ENCODE data around the gene STARD6.
"Not testable (repeated sequence)": the region's sequence is repeated elsewhere in the genome, so short reads cannot be mapped to it uniquely, and the experiment has no call there.

Gene STARD6

DNA sequence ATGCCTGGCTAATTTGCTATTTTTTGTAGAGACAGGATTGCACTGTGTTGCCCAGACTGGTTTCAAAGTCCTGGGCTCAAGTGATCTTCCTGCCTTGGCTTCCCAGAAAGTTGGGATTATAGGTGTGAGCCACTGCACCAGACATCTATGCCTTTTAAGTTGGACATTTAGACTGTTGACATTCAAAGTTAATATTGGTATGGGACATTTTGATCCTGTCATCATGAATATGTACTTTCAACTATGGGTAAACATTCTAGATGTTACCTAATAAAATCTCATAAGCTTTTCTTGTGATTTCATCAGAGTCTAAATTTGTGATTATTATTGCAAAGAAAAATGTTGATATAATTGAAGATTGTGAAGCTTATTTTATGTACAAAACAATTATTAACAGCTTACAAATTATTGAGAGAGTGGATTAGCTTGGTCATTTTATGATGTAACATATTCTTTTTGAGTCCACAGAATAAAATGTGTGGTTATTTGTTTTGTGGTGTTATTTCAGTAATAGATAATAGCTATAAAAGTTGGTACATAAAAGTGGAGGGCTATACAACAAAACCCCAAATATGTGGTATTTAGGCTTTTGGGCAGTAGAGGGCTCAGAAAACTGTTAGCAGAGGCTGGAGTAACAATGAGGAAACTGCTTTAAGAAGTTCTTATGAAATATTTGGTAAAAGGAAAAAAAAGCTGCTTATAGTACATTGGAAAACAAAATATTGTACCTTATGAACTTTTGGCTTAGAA lies 41.4 kb downstream of the STARD6 start:
- DNase-seq (ENCODE audit: low read depth) = no peak
- TF ChIP-seq, protein P1, sequence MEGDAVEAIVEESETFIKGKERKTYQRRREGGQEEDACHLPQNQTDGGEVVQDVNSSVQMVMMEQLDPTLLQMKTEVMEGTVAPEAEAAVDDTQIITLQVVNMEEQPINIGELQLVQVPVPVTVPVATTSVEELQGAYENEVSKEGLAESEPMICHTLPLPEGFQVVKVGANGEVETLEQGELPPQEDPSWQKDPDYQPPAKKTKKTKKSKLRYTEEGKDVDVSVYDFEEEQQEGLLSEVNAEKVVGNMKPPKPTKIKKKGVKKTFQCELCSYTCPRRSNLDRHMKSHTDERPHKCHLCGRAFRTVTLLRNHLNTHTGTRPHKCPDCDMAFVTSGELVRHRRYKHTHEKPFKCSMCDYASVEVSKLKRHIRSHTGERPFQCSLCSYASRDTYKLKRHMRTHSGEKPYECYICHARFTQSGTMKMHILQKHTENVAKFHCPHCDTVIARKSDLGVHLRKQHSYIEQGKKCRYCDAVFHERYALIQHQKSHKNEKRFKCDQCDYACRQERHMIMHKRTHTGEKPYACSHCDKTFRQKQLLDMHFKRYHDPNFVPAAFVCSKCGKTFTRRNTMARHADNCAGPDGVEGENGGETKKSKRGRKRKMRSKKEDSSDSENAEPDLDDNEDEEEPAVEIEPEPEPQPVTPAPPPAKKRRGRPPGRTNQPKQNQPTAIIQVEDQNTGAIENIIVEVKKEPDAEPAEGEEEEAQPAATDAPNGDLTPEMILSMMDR (IDR thresholded peaks at IDR 0.05; ENCODE audit: low read length, missing control alignments) = no peak
- H3K4me3 ChIP-seq (replicated peaks; ENCODE audit: low read depth, low read length) = no peak overlapping the region

DNA sequence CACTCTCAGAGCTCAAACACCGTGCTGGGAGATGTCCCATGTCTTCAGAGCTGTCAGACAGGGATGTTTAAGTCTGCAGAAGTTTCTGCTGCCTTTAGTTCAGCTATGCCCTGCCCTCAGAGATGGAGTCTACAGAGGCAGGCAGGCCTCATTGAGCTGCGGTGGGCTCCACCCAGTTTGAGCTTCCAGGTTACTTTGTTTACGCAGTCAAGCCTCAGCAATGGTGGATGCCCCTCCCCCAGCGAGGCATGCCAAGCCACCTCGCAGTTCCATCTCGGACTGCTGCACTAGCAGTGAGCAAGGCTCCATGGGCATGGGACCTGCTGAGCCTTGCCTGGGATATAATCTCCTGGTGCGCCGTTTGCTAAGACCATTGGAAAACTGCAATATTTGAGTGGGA lies 48.1 kb downstream of the STARD6 start:
- DNase-seq (ENCODE audit: low read depth); H3K4me3 ChIP-seq (replicated peaks; ENCODE audit: low read depth, low read length): not testable (repeated sequence)

DNA sequence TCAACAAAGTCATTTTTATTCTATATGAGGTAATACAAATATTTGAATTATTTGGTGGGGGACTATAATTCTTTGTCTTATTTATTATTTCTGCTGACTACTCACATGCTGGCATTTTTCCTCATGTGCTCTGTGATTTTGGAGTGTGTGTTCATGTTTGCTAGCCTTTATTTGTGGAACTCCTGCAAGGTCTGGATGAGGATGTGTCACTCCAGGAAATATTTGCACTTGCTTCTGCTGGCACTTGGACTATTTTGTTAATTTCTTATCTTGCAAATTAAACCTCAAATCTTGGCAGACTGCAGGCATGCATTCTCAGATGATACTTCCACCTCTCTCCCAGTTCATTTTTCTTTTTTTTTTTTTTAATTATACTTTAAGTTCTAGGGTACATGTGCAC lies 54.2 kb downstream of the STARD6 start:
- TF ChIP-seq, protein P1 (IDR thresholded peaks at IDR 0.05; ENCODE audit: low read length, missing control alignments) = no peak
- no peak overlapping the region for H3K4me3 ChIP-seq (replicated peaks; ENCODE audit: low read depth, low read length)
- no peak for DNase-seq (ENCODE audit: low read depth)

DNA sequence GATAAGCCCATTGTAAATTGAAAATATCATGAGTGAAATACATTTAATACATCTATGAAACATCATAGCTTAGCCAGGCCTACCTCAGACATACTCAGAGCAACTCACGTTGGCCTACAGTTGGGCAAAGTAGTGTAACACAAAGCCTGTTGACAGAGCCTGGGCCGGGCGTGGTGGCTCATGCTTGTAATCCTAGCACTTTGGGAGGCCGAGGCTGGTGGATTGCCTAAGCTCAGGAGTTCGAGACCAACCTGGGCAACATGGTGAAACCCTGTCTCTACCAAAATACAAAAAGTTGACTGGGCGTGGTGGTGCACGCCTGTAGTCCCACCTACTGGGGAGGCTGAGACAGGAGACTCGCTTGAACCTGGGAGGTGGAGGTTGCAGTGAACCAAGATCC lies 58.7 kb downstream of the STARD6 start:
- not testable (repeated sequence) for DNase-seq (ENCODE audit: low read depth); H3K4me3 ChIP-seq (replicated peaks; ENCODE audit: low read depth, low read length)

DNA sequence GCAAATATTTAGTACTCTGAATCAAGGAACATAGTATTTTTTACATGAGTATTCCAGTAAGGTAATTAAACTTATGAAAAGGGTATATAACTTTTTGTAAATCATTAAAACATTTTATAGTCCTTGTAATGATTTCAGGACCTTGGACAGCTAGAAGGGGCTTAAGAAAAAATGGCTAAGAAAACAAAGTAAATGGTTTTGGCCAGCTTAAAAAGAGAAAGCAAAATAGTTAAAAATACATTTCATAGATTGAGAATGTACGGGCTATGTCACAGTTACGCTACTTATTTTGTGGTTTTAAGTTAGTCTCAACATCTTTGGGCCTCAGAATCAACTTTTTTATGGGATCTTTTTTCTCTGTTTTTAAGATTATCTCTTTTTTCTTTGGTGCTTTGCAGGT lies 61.6 kb downstream of the STARD6 start:
- TF ChIP-seq, protein P1 (IDR thresholded peaks at IDR 0.05; ENCODE audit: low read length, missing control alignments) = no peak
- DNase-seq (ENCODE audit: low read depth) = peak; percentile 46
- H3K4me3 ChIP-seq (replicated peaks; ENCODE audit: low read depth, low read length) = no peak overlapping the region

DNA sequence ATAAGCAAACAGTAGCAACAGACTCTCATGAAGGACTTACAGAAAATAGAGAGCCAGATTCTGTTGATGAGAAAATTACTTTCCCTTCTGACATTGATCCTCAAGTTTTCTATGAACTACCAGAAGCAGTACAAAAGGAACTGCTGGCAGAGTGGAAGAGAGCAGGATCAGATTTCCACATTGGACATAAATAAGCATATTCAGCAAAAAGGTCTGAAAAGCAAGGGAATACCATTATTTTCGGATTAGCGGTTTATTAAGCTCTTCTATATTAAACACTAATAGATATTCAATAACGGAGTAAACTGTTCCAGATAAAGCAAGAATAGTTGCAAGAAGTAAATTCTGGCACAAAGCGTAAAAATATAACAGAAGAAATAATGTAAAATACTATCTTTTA lies 63.4 kb downstream of the STARD6 start:
- TF ChIP-seq, protein P1 (IDR thresholded peaks at IDR 0.05; ENCODE audit: low read length, missing control alignments) = no peak
- H3K4me3 ChIP-seq (replicated peaks; ENCODE audit: low read depth, low read length) = no peak overlapping the region
- DNase-seq (ENCODE audit: low read depth) = no peak

DNA sequence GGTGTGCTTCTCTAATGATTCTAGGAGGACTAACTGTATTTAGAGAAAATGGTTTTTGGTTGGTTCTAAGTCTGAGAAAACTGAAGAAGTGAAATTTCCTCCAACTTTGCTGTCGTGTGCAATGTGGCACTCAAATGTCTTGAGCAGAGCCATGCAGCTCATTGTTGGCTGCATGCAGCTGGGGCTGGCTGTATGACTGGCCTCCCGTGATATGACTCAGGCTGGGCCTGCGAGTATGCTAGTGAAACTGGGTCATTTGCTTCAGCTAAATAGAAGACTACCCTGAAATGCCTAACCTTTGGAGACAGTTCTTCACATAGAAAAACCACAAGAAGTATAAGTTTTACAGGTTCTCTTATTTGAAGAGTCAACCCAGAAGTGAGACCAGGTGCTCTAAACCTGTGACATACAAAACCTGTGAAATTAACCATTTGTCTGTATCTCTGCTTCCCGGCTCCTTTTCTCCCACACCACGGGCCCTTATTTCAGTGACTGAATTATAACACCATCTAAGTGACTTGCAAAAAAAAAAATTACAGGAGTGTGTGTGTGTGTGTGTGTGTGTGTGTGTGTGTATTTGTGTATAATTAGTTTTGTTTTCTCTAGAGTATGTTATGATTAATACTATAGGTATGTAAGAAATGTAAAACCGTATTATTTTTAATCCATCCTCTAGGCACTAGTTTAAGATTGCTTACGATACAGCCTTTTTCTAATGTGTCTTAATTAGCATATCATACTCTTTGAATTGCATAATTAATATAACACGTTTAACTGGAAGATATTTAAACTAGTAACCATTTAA lies 72.5 kb downstream of the STARD6 start:
- DNase-seq (ENCODE audit: low read depth) = peak; percentile 50
- TF ChIP-seq, protein P1 (IDR thresholded peaks at IDR 0.05; ENCODE audit: low read length, missing control alignments) = no peak
- H3K4me3 ChIP-seq (replicated peaks; ENCODE audit: low read depth, low read length) = no peak overlapping the region

DNA sequence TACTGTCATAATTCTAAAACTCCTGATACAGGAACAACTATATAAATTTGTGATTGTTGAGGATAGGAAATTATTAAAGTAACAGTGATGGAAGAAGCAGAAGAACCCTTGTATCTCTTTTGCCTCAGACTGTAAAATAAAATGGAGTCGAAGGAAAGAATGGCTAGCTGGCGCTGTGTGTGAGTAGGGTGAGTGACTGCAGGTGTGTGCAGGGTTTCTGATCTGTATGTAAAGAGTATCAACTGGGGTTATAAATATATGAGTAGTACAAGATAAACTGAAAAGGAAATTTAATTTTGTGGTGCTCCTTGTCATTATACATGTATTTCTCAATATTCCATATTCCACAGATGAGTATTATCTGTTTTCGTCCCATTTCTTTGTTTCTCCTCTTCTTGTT lies 73.1 kb downstream of the STARD6 start:
- H3K4me3 ChIP-seq (replicated peaks; ENCODE audit: low read depth, low read length) = no peak overlapping the region
- no peak for DNase-seq (ENCODE audit: low read depth)
- TF ChIP-seq, protein P1 (IDR thresholded peaks at IDR 0.05; ENCODE audit: low read length, missing control alignments) = no peak

Data from fibroblast of pulmonary artery (primary cell).